KMS-11 (cell line): Measurements from ENCODE around the gene MOV10L1.

Source experiments
- H2AFZ ChIP-seq: fragments of 200-600 bp; sonication (generic); 2 replicates; pipeline ENCODE4 v1.6.1; 2016; ENCODE audit warnings: antibody characterized with exemption, mixed run types, low read depth
- H3K27ac ChIP-seq: fragments of 200-600 bp; sonication (generic); 2 replicates; pipeline ENCODE4 v1.6.1; 2016; ENCODE audit warnings: mild to moderate bottlenecking, mixed run types
- H3K27me3 ChIP-seq: fragments of 200-600 bp; sonication (generic); 2 replicates; pipeline ENCODE4 v1.6.1; 2017; ENCODE audit warnings: mild to moderate bottlenecking, low read depth, mixed run types, moderate library complexity; ENCODE audit not compliant: insufficient read depth
- H3K36me3 ChIP-seq: fragments of 200-600 bp; sonication (generic); 2 replicates; pipeline ENCODE4 v1.6.1; 2017; ENCODE audit warnings: mild to moderate bottlenecking, mixed run types; ENCODE audit not compliant: insufficient read depth
- H3K4me1 ChIP-seq: fragments of 200-600 bp; sonication (generic); 2 replicates; pipeline ENCODE4 v1.6.1; 2016; ENCODE audit warnings: mild to moderate bottlenecking, low read depth, mixed run types; ENCODE audit not compliant: poor library complexity, severe bottlenecking
- H3K4me2 ChIP-seq: fragments of 200-600 bp; sonication (generic); 2 replicates; pipeline ENCODE4 v1.7.0; 2016; ENCODE audit warnings: mild to moderate bottlenecking, mixed run types
- H3K4me3 ChIP-seq: fragments of 200-600 bp; sonication (generic); IDR thresholded peaks from 2 replicates; pipeline ENCODE4 v1.6.1; 2017; ENCODE audit warnings: low read depth, low read length, mixed read lengths; ENCODE audit not compliant: insufficient read depth
- H3K79me2 ChIP-seq: fragments of 200-600 bp; sonication (generic); 2 replicates; pipeline ENCODE4 v1.6.1; 2016; ENCODE audit warnings: low read depth, mixed run types; ENCODE audit not compliant: insufficient read depth
- H3K9ac ChIP-seq: fragments of 200-600 bp; sonication (generic); 2 replicates; pipeline ENCODE4 v1.6.1; 2016; ENCODE audit warnings: mild to moderate bottlenecking, mixed run types
- H4K20me1 ChIP-seq: fragments of 200-600 bp; sonication (generic); 2 replicates; pipeline ENCODE4 v1.6.1; 2016; ENCODE audit warnings: mild to moderate bottlenecking, mixed run types; ENCODE audit not compliant: insufficient read depth
- CTCF ChIP-seq: fragments of 200-600 bp; sonication (generic); conservative IDR thresholded peaks from 2 replicates; pipeline ENCODE4 v1.6.1; 2017; ENCODE audit warnings: low read depth, mild to moderate bottlenecking, antibody characterized with exemption, low read length, moderate library complexity, mixed read lengths

Gene MOV10L1

GRCh38 chr22:50089682-50090411, at the start of gene MOV10L1:
TSS of gene MOV10L1 (plus strand) at chr22:50090006. CDS start at chr22:50090089, 83 bp downstream.
- Histone ChIP-seq H3K4me3 (no peak within 1 kb of the TSS), H3K27me3 (peaks cover 3% of the 10 kb centered on the region; the same call in 1 of the 2 replicates), H3K27ac (no peak within 1 kb of the TSS), H4K20me1 (no peaks in the 10 kb centered on the region), H3K4me1 (no peaks in the 10 kb centered on the region), H3K9ac (no peak within 1 kb of the TSS), H3K4me2 (no peak within 1 kb of the TSS), H3K79me2 (no peaks in the 10 kb centered on the region), H3K36me3 (no peaks in the 10 kb centered on the region), H2AFZ (no peak within 1 kb of the TSS)
- TF ChIP-seq CTCF, result no peak

- no peaks in the 10 kb centered on the region for H3K4me1 ChIP-seq
- no peak overlapping the region for H2AFZ ChIP-seq
- H3K4me3 ChIP-seq, result no peak overlapping the region
- no peak overlapping the region for H3K9ac ChIP-seq
- H3K27ac ChIP-seq, result no peak overlapping the region
- peaks cover 2% of the 10 kb centered on the region; the same call in 1 of the 2 replicates for H3K27me3 ChIP-seq
- H3K4me2 ChIP-seq, result no peak overlapping the region
- no peaks in the 10 kb centered on the region for H4K20me1 ChIP-seq
- H3K36me3 ChIP-seq, result no peaks in the 10 kb centered on the region
- no peak for TF ChIP-seq CTCF
- no peaks in the 10 kb centered on the region for H3K79me2 ChIP-seq
These were observed 49.1 kb upstream of the MOV10L1 start for GRCh38 chr22:50040717-50041116.

- no peaks in the 10 kb centered on the region for H3K4me1 ChIP-seq
- no peak overlapping the region for H3K9ac ChIP-seq
- no peaks in the 10 kb centered on the region for H4K20me1 ChIP-seq
- no peak overlapping the region for H3K4me3 ChIP-seq
- no peak overlapping the region for H2AFZ ChIP-seq
- H3K27ac ChIP-seq, result no peak overlapping the region
- H3K79me2 ChIP-seq, result no peaks in the 10 kb centered on the region
- TF ChIP-seq CTCF, result no peak
- H3K4me2 ChIP-seq, result no peak overlapping the region
- no peaks in the 10 kb centered on the region for H3K36me3 ChIP-seq
- H3K27me3 ChIP-seq, result no peaks in the 10 kb centered on the region; the same call in 1 of the 2 replicates
These were observed 48.3 kb upstream of the MOV10L1 start for GRCh38 chr22:50041361-50042065.

- no peaks in the 10 kb centered on the region for H4K20me1 ChIP-seq
- no peaks in the 10 kb centered on the region for H3K27me3 ChIP-seq
- no peak overlapping the region for H3K4me3 ChIP-seq
- no peak for TF ChIP-seq CTCF
- no peaks in the 10 kb centered on the region for H3K36me3 ChIP-seq
- no peak overlapping the region for H3K27ac ChIP-seq
- no peak overlapping the region for H2AFZ ChIP-seq
- no peaks in the 10 kb centered on the region for H3K4me1 ChIP-seq
- H3K9ac ChIP-seq, result no peak overlapping the region
- H3K4me2 ChIP-seq, result no peak overlapping the region
- no peaks in the 10 kb centered on the region for H3K79me2 ChIP-seq
These were observed 45.2 kb upstream of the MOV10L1 start for GRCh38 chr22:50044485-50045118.
